22Rv1 (cell line): Measurements from ENCODE around the gene CCNB1.

Experiments
- H3K27ac ChIP-seq: fragments of 450-650 bp; 2 replicates; pipeline ENCODE4 v1.5.1; 2017
- CTCF ChIP-seq: fragments of 450-650 bp; IDR thresholded peaks from 2 replicates; pipeline ENCODE4 v1.5.1; 2017; ENCODE audit warnings: mild to moderate bottlenecking
- ZFX ChIP-seq: fragments of 450-650 bp; IDR thresholded peaks from 2 replicates; pipeline ENCODE4 v1.6.1; 2017; ENCODE audit warnings: antibody characterized with exemption, borderline replicate concordance

CCNB1 gene

GRCh38 chr5:69188811-69189161, 21.8 kb downstream of the CCNB1 start:
- TF ChIP-seq ZFX, result no peak
- TF ChIP-seq CTCF, result no peak
- H3K27ac ChIP-seq, result peak overlapping the region; percentile 94

GRCh38 chr5:69189162-69190086, 22.5 kb downstream of the CCNB1 start, which contains the start of gene CENPH:
Gene CENPH (plus strand): TSS chr5:69189583. CDS start chr5:69189635, 52 bp downstream.
- 0 out of 2 replicates have a peak, but pooled peaks have one; percentile 1 for TF ChIP-seq CTCF
- no peak for TF ChIP-seq ZFX
- peak within 1 kb of the TSS; percentile 94 for H3K27ac ChIP-seq

GRCh38 chr5:69202497-69202896, 35.5 kb downstream of the CCNB1 start:
- H3K27ac ChIP-seq, result no peak overlapping the region
- TF ChIP-seq CTCF (no peak), ZFX (no peak)

GRCh38 chr5:69206528-69207190, 39.7 kb downstream of the CCNB1 start:
- TF ChIP-seq ZFX (no peak), CTCF (no peak)
- H3K27ac ChIP-seq, result no peak overlapping the region

- no peak overlapping the region for H3K27ac ChIP-seq
- TF ChIP-seq ZFX, result no peak
- TF ChIP-seq CTCF, result no peak
Observed at GRCh38 chr5:69209602-69210001, 42.7 kb downstream of the CCNB1 start.

GRCh38 chr5:69211200-69211599, 44.2 kb downstream of the CCNB1 start:
- TF ChIP-seq CTCF (no peak), ZFX (no peak)
- H3K27ac ChIP-seq, result no peak overlapping the region

GRCh38 chr5:69212022-69212421, 45.1 kb downstream of the CCNB1 start:
- no peak for TF ChIP-seq ZFX
- no peak for TF ChIP-seq CTCF
- no peak overlapping the region for H3K27ac ChIP-seq
